Ascending aorta (tissue), 2 donors: Measurements from ENCODE around the gene MYO3B. TPM values are rescaled to one million over a fixed set of nuclear protein-coding genes. Genes with fewer than 3 reads are reported as not detected.
"Not testable (repeated sequence)": the region's sequence is repeated elsewhere in the genome, so short reads cannot be mapped to it uniquely, and the experiment has no call there.

Experiments
- DNase-seq, 2 donors: peaks; one replicate each; pipeline ENCODE4 v3.0.0-alpha.2; 2019; ENCODE audit warnings: low spot score in 2 of 2
- H3K27ac ChIP-seq, 2 donors: fragments of 200-600 bp; sonication (generic); one replicate each; pipeline ENCODE4 v1.5.1; 2016 to 2017; ENCODE audit warnings: mild to moderate bottlenecking in 1 of 2
- H3K27me3 ChIP-seq: fragments of 200-600 bp; sonication (generic); one replicate; pipeline ENCODE4 v1.5.1; 2017
- H3K36me3 ChIP-seq, 2 donors: fragments of 200-600 bp; sonication (generic); one replicate each; pipeline ENCODE4 v1.5.1; 2016
- H3K4me1 ChIP-seq, 2 donors: fragments of 200-600 bp; sonication (generic); one replicate each; pipeline ENCODE4 v1.5.1; 2016 to 2017; ENCODE audit warnings: mild to moderate bottlenecking in 1 of 2
- H3K4me3 ChIP-seq, 2 donors: fragments of 200-600 bp; sonication (generic); one replicate each; pipeline ENCODE4 v1.5.1; 2016 to 2017; ENCODE audit warnings: mild to moderate bottlenecking in 1 of 2
- H3K9me3 ChIP-seq, 2 donors: fragments of 200-600 bp; sonication (generic); one replicate each; pipeline ENCODE4 v1.5.1; 2016
- intact Hi-C: fragments of 100-400 bp; cut with DNase I; formaldehyde crosslinking; loops from one replicate; pipeline ENCODE4 v1.15.1; 2023
- total RNA-seq: library from RNA; depleted of rRNA; stranded (reverse); fragments of >200 nt; gene quantifications from one replicate; pipeline ENCODE4 v1.1.0, GENCODE V29; 2016
- TF ChIP-seq, protein P1 (sequence below), 3 experiments: fragments of 200-600 bp in 2 of 3; fragments of 450-650 bp in 1 of 3; sonication (generic) in 2 of 3; IDR thresholded peaks; one replicate each; pipeline ENCODE4 v1.5.1; 2016 to 2019; ENCODE audit warnings: antibody characterized with exemption in 3 of 3, mild to moderate bottlenecking in 1 of 3, moderate library complexity in 1 of 3

The MYO3B gene
- total RNA-seq, 1 donor from 2014 or later, result not detected

DNA sequence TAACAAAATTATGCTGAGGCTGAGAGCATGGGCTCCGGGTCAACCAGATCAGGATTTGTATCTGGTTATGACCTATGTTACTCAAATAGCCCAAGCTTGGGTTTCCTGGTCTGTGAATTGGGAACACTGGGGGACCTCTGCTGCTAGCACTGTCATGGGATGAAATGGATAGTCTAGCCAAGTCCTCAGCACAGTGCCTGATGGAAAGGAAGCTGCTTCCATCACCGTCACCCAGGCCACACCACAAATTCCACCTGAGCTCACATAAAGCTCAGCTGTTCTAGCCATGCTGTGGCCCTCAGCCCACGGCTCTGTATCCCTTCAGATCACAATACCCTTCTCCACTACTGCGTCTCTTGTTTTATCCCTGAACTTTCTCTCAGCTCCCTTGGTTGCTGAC lies 357.6 kb downstream of the MYO3B start:
- no peaks in the 10 kb centered on the region for H3K36me3 ChIP-seq
- TF ChIP-seq, protein P1, sequence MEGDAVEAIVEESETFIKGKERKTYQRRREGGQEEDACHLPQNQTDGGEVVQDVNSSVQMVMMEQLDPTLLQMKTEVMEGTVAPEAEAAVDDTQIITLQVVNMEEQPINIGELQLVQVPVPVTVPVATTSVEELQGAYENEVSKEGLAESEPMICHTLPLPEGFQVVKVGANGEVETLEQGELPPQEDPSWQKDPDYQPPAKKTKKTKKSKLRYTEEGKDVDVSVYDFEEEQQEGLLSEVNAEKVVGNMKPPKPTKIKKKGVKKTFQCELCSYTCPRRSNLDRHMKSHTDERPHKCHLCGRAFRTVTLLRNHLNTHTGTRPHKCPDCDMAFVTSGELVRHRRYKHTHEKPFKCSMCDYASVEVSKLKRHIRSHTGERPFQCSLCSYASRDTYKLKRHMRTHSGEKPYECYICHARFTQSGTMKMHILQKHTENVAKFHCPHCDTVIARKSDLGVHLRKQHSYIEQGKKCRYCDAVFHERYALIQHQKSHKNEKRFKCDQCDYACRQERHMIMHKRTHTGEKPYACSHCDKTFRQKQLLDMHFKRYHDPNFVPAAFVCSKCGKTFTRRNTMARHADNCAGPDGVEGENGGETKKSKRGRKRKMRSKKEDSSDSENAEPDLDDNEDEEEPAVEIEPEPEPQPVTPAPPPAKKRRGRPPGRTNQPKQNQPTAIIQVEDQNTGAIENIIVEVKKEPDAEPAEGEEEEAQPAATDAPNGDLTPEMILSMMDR (IDR thresholded peaks at IDR 0.05), result no peak
- no peak for DNase-seq
- intact Hi-C loops, result no loop called here
- no peaks in the 10 kb centered on the region for H3K27me3 ChIP-seq
- no peaks in the 10 kb centered on the region for H3K9me3 ChIP-seq
- H3K27ac ChIP-seq, result no peak overlapping the region
- no peak overlapping the region for H3K4me3 ChIP-seq
- peaks cover 0 to 2% of the 10 kb centered on the region in 2 donors for H3K4me1 ChIP-seq

DNA sequence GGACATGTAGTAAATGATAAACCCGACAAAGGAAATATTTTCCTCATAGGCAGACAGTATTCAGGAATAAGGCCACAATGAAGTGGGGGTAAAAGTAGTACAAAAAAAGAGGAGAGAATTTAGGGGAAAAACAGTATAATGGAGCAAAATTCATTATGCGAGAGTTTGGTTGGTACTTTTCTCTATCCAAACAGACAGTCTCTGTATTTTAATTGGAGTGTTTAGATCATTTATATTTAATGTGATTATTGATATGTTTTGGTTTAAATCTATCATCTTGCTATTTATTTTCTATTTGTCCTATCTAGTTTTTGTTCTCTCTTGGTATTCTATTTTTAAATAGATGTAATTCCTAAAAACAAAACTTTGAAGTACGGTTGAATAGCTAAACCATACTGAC lies 366.9 kb downstream of the MYO3B start:
- intact Hi-C loops, result no loop called here
- no peaks in the 10 kb centered on the region for H3K27me3 ChIP-seq
- no peaks in the 10 kb centered on the region for H3K36me3 ChIP-seq
- no peak overlapping the region for H3K27ac ChIP-seq
- TF ChIP-seq, protein P1 (IDR thresholded peaks at IDR 0.05), result no peak
- peaks cover 0 to 12% of the 10 kb centered on the region in 2 donors for H3K9me3 ChIP-seq
- no peak overlapping the region for H3K4me3 ChIP-seq
- DNase-seq, result no peak
- no peaks in the 10 kb centered on the region for H3K4me1 ChIP-seq

DNA sequence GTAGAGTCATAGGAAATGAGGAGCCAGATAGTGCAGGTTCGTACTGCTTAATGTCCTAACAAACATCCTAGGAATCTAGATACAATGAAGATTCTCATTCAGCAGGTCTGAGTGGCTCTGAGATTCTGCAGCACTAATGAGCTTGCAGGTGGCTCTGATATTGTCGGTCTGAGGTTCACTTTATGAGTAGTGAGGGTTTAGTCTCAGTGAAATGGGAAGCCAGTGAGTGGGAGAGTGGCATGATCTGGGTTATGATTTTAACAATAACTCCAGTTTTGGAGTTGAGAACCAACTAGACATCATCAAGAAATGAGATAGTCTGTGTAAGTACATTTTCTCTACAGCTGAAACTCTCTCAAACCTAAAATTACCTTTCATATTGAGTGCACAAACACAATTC lies 370.4 kb downstream of the MYO3B start:
- TF ChIP-seq, protein P1 (IDR thresholded peaks at IDR 0.05), result no peak
- H3K9me3 ChIP-seq, result peaks cover 0 to 18% of the 10 kb centered on the region in 2 donors
- H3K27me3 ChIP-seq, result no peaks in the 10 kb centered on the region
- H3K4me1 ChIP-seq, result peaks cover 0 to 4% of the 10 kb centered on the region in 2 donors
- no peak overlapping the region for H3K27ac ChIP-seq
- H3K36me3 ChIP-seq, result no peaks in the 10 kb centered on the region
- no peak overlapping the region for H3K4me3 ChIP-seq
- no peak for DNase-seq
- intact Hi-C loops, result no loop called here

DNA sequence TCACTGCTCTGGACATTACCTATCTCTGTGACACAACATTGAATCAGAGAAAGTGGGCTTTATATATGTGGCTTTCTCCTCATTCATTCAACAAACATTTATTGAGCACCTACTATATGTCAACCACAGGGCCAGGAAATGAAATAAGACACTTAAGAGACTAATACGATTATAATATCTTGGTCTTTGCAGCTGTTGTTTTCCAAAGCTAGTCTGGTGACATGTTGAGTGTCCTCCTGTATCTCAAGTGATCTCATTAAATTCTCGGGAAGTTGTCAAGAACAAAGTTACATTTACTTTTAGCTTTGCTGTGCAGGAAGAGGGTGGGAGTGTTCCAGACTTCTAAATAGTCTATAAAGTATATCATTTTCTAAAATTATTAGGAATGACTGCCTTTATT lies 372.6 kb downstream of the MYO3B start:
- Histone ChIP-seq H3K4me1 (peaks cover 6 to 16% of the 10 kb centered on the region in 2 donors), H3K9me3 (peaks cover 0 to 6% of the 10 kb centered on the region in 2 donors)
- intact Hi-C loops, result loop anchor here (5.0 kb wide), 1 partner anchor 43 kb away; no protein-coding TSS in a partner anchor

DNA sequence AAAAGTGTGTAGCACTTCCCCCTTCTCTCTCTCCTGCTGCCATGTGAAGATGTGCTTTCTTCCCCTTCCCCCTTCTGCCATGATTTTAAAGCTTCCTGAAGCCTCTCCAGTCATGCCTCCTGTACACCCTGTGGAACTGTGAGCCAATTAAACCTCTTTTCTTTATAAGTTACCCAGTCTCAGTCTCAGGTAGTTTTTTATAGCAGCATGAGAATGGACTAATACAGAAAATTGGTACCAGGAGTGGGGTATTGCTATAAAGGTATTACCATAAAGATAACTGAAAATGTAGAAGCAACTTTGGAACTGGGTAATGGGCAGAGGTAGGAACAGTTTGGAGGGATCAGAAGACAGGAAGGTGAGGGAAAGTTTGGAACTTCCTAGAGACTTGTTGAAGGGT lies 374.0 kb downstream of the MYO3B start:
- not testable (repeated sequence) for DNase-seq, H3K27ac ChIP-seq, H3K27me3 ChIP-seq, H3K4me3 ChIP-seq, H3K9me3 ChIP-seq, H3K36me3 ChIP-seq
- H3K4me1 ChIP-seq, result peaks cover 6 to 17% of the 10 kb centered on the region in 2 donors
- intact Hi-C loops, result loop anchor here (5.0 kb wide), 1 partner anchor 45 kb away; no protein-coding TSS in a partner anchor

More for the DNA sequence above, 372.6 kb downstream of the MYO3B start:
- H3K36me3 ChIP-seq, result no peaks in the 10 kb centered on the region
- no peak overlapping the region for H3K4me3 ChIP-seq
- TF ChIP-seq, protein P1 (IDR thresholded peaks at IDR 0.05), result no peak
- H3K27me3 ChIP-seq, result no peaks in the 10 kb centered on the region
- DNase-seq, result no peak
- no peak overlapping the region for H3K27ac ChIP-seq

DNA sequence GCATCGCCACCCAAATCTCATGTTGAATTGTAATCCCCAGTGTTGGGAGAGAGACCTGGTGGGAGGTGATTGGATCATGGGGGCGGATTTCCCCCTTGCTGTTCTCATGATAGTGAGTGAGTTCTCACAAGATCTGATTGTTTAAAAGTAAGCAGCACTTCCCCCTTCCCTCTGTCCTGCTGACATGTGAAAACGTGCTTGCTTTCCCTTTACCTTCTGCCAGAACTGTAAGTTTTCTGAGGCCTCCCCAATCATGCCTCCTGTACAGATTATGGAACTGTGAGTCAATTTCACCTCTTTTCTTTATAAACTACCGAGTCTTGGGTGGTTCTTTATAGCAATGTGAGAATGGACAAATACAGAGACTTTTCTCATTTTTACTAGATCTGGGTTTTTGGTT lies 375.8 kb downstream of the MYO3B start:
- DNase-seq, result no peak
- no peaks in the 10 kb centered on the region for H3K36me3 ChIP-seq
- H3K9me3 ChIP-seq, result peaks cover 0 to 6% of the 10 kb centered on the region in 2 donors
- H3K27ac ChIP-seq, result peak overlapping the region; percentile 81 to 91
- H3K4me3 ChIP-seq, result no peak overlapping the region
- intact Hi-C loops, result loop anchor here (1.0 to 5.0 kb wide), 3 partner anchors 28 to 217 kb away; partner anchors contain the start of gene ERICH2
- peaks cover 6 to 17% of the 10 kb centered on the region in 2 donors for H3K4me1 ChIP-seq
- TF ChIP-seq, protein P1 (IDR thresholded peaks at IDR 0.05), result no peak
- H3K27me3 ChIP-seq, result no peaks in the 10 kb centered on the region
